ENCODE results near the gene NSMCE3. TPM values are rescaled to one million over a fixed set of nuclear protein-coding genes. Genes with fewer than 3 reads are reported as not detected.

The NSMCE3 gene
- total RNA-seq, 5 donors from 2014 or later (not counting 1 experiment from before 2014, with no cell fraction given) = 14.2 to 38.7 (median 16.1) TPM

- H3K4me1 ChIP-seq (ENCODE audit: control insufficient read depth in 1 of 2, extremely low read depth in 1 of 2, insufficient read depth in 2 of 2, low read length in 2 of 2) = no peaks in the 10 kb centered on the region
- no peaks in the 10 kb centered on the region for H3K36me3 ChIP-seq (ENCODE audit: control insufficient read depth in 2 of 2, extremely low read depth in 1 of 2, insufficient read depth in 1 of 2, low read length in 1 of 2)
- Mint-ChIP-seq H3K27me3 (peaks cover 27 to 38% of the 10 kb centered on the region in 2 donors), H3K36me3 (no peaks in the 10 kb centered on the region), H3K27ac (no peak overlapping the region), H3K9me3 (no peaks in the 10 kb centered on the region), H3K4me1 (no peaks in the 10 kb centered on the region), H3K4me3 (no peak overlapping the region)
- DNase-seq = no peak
- H3K27me3 ChIP-seq (replicated peaks in 1 of 2; ENCODE audit: control insufficient read depth in 2 of 2, extremely low read depth in 1 of 2, insufficient read depth in 2 of 2, low read length in 1 of 2) = peaks cover 2 to 15% of the 10 kb centered on the region in 2 experiments
- no peak for ATAC-seq (replicated peaks in 1 of 4)
- no peak overlapping the region for H3K4me3 ChIP-seq (ENCODE audit: control insufficient read depth in 1 of 2, extremely low read depth in 1 of 2, low read length in 1 of 2)
- H3K9me3 ChIP-seq = no peaks in the 10 kb centered on the region
- POLR2A ChIA-PET = interaction anchor here in 1 of 2 donors (0.6 kb wide), 1 partner anchor 41 kb away, joined by 3 read pairs; no protein-coding TSS in a partner anchor
- H3K27ac ChIP-seq (ENCODE audit: low read length) = no peak overlapping the region
- no CpG with 5 or more reads among the region's 3 CpGs for WGBS (ENCODE audit: insufficient coverage)
- CTCF ChIA-PET = no interaction called here
Observed at GRCh38 chr15:29289173-29289572, 19.6 kb upstream of the NSMCE3 start.

DNA sequence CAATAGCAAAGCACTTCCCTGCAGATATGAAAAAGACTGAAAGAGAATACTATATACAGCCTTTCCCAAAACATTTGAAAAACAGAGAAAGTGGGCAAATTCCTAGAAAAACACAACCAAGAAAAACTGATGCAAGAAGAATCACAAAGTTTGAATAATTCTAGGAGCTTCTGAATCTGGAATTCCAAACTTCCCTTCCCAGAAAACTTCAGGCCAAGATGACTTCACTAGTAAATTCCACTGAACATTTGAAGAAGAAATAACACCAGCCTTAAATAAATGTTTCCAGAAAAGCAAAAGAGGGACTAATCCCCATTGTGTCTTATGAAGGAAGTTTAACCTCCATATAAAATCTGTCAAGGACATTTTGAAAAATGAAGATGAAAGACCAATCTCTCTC, 15.8 kb upstream of the NSMCE3 start:
- CTCF ChIA-PET = no interaction called here
- ATAC-seq (replicated peaks in 1 of 4) = no peak
- H3K27me3 ChIP-seq (replicated peaks in 1 of 2; ENCODE audit: control insufficient read depth in 2 of 2, extremely low read depth in 1 of 2, insufficient read depth in 2 of 2, low read length in 1 of 2) = peaks cover 0 to 14% of the 10 kb centered on the region in 2 experiments
- no peaks in the 10 kb centered on the region for H3K9me3 ChIP-seq
- Mint-ChIP-seq H3K27me3 (peaks cover 40 to 53% of the 10 kb centered on the region in 2 donors), H3K4me3 (no peak overlapping the region), H3K36me3 (peaks cover 3% of the 10 kb centered on the region), H3K9me3 (no peaks in the 10 kb centered on the region), H3K4me1 (no peaks in the 10 kb centered on the region), H3K27ac (no peak overlapping the region)
- no peak overlapping the region for H3K4me3 ChIP-seq (ENCODE audit: control insufficient read depth in 1 of 2, extremely low read depth in 1 of 2, low read length in 1 of 2)
- no peak overlapping the region for H3K27ac ChIP-seq (ENCODE audit: low read length)
- no peaks in the 10 kb centered on the region for H3K36me3 ChIP-seq (ENCODE audit: control insufficient read depth in 2 of 2, extremely low read depth in 1 of 2, insufficient read depth in 1 of 2, low read length in 1 of 2)
- POLR2A ChIA-PET = no interaction called here
- no peaks in the 10 kb centered on the region for H3K4me1 ChIP-seq (ENCODE audit: control insufficient read depth in 1 of 2, extremely low read depth in 1 of 2, insufficient read depth in 2 of 2, low read length in 2 of 2)
- DNase-seq = no peak

DNA sequence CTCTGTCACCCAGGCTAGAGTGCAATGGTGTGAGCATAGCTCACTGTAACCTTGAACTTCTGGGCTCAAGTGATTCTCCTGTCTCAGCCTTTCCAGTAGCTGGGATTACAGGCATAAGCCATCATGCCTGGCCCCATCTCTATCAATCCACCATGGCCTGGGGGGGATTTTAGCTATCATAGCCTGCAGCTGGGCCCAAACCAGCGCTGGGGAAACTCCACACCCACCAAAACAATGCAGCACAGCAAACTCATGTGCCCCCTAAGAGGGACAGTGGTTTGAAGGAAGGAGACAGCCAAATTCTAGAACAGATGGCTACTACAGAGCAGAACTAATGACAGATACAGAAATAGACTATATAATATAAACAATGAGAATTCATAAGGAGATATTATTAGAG, 13.8 kb upstream of the NSMCE3 start:
- Histone ChIP-seq H3K4me1 (ENCODE audit: control insufficient read depth in 1 of 2, extremely low read depth in 1 of 2, insufficient read depth in 2 of 2, low read length in 2 of 2) (no peaks in the 10 kb centered on the region), H3K27me3 (replicated peaks in 1 of 2; ENCODE audit: control insufficient read depth in 2 of 2, extremely low read depth in 1 of 2, insufficient read depth in 2 of 2, low read length in 1 of 2) (peaks cover 0 to 11% of the 10 kb centered on the region in 2 experiments), H3K4me3 (ENCODE audit: control insufficient read depth in 1 of 2, extremely low read depth in 1 of 2, low read length in 1 of 2) (no peak overlapping the region), H3K27ac (ENCODE audit: low read length) (no peak overlapping the region), H3K36me3 (ENCODE audit: control insufficient read depth in 2 of 2, extremely low read depth in 1 of 2, insufficient read depth in 1 of 2, low read length in 1 of 2) (no peaks in the 10 kb centered on the region), H3K9me3 (no peaks in the 10 kb centered on the region)
- ChIA-PET CTCF (no interaction called here), POLR2A (no interaction called here)
- no peaks in the 10 kb centered on the region for H3K4me1 Mint-ChIP-seq
- no peaks in the 10 kb centered on the region for H3K9me3 Mint-ChIP-seq
- ATAC-seq (replicated peaks in 1 of 4) (no peak), DNase-seq (no peak)
- H3K27me3 Mint-ChIP-seq = peaks cover 41 to 55% of the 10 kb centered on the region in 2 donors
- no peak overlapping the region for H3K27ac Mint-ChIP-seq
- H3K4me3 Mint-ChIP-seq = no peak overlapping the region
- peaks cover 3% of the 10 kb centered on the region for H3K36me3 Mint-ChIP-seq
- no CpG with 5 or more reads among the region's 1 CpG for WGBS (ENCODE audit: insufficient coverage)

DNA sequence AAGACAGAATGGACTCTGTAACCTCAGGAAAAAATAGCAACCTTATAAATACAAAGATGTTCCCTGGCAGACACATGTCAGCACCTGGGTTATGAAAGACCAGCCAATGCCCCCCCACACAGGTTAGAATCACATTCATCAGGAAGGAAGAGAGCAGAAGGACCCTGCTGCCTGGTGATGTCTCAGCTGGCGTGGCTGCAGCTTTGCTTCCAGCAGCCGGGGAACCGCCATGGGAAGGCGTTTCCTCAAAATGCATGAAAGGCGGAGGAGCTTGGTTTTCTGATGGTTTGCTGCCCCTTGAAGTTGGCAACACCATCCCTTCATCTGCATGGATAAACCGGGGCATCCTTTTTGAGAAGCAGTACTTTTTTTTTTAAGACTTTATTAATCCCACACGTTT, 10.9 kb upstream of the NSMCE3 start:
- Mint-ChIP-seq H3K27ac (no peak overlapping the region), H3K4me1 (no peaks in the 10 kb centered on the region), H3K36me3 (peaks cover 3% of the 10 kb centered on the region), H3K4me3 (no peak overlapping the region), H3K27me3 (peaks cover 32 to 43% of the 10 kb centered on the region in 2 donors), H3K9me3 (no peaks in the 10 kb centered on the region)
- ATAC-seq (replicated peaks in 1 of 4) = no peak
- Histone ChIP-seq H3K4me1 (ENCODE audit: control insufficient read depth in 1 of 2, extremely low read depth in 1 of 2, insufficient read depth in 2 of 2, low read length in 2 of 2) (no peaks in the 10 kb centered on the region), H3K27me3 (replicated peaks in 1 of 2; ENCODE audit: control insufficient read depth in 2 of 2, extremely low read depth in 1 of 2, insufficient read depth in 2 of 2, low read length in 1 of 2) (peaks cover 0 to 13% of the 10 kb centered on the region in 2 experiments), H3K27ac (ENCODE audit: low read length) (no peak overlapping the region), H3K4me3 (ENCODE audit: control insufficient read depth in 1 of 2, extremely low read depth in 1 of 2, low read length in 1 of 2) (no peak overlapping the region), H3K36me3 (ENCODE audit: control insufficient read depth in 2 of 2, extremely low read depth in 1 of 2, insufficient read depth in 1 of 2, low read length in 1 of 2) (no peaks in the 10 kb centered on the region), H3K9me3 (no peaks in the 10 kb centered on the region)
- CTCF ChIA-PET = no interaction called here
- DNase-seq = no peak
- 69% methylated on average over 5 of the region's 7 CpGs for WGBS (ENCODE audit: insufficient coverage)
- POLR2A ChIA-PET = no interaction called here

GRCh38 chr15:29278436-29279105, 8.9 kb upstream of the NSMCE3 start:
- H3K4me3 Mint-ChIP-seq = no peak overlapping the region
- ATAC-seq (replicated peaks in 1 of 4) = no peak
- POLR2A ChIA-PET = no interaction called here

GRCh38 chr15:29276366-29276765, 6.7 kb upstream of the NSMCE3 start:
- H3K4me3 Mint-ChIP-seq = no peak overlapping the region
- WGBS (ENCODE audit: insufficient coverage) = 86% methylated on average over 1 of the region's 2 CpGs
- CTCF ChIA-PET = no interaction called here
- peaks cover 7 to 13% of the 10 kb centered on the region in 2 donors for H3K27me3 Mint-ChIP-seq
- Histone ChIP-seq H3K4me1 (ENCODE audit: control insufficient read depth in 1 of 2, extremely low read depth in 1 of 2, insufficient read depth in 2 of 2, low read length in 2 of 2) (no peaks in the 10 kb centered on the region), H3K27me3 (replicated peaks in 1 of 2; ENCODE audit: control insufficient read depth in 2 of 2, extremely low read depth in 1 of 2, insufficient read depth in 2 of 2, low read length in 1 of 2) (peaks cover 0 to 8% of the 10 kb centered on the region in 2 experiments), H3K9me3 (no peaks in the 10 kb centered on the region), H3K36me3 (ENCODE audit: control insufficient read depth in 2 of 2, extremely low read depth in 1 of 2, insufficient read depth in 1 of 2, low read length in 1 of 2) (no peaks in the 10 kb centered on the region), H3K4me3 (ENCODE audit: control insufficient read depth in 1 of 2, extremely low read depth in 1 of 2, low read length in 1 of 2) (no peak overlapping the region), H3K27ac (ENCODE audit: low read length) (no peak overlapping the region)
- DNase-seq (no peak), ATAC-seq (replicated peaks in 1 of 4) (no peak)
- no peak overlapping the region for H3K27ac Mint-ChIP-seq
- peaks cover 0 to 4% (median 3%) of the 10 kb centered on the region in 3 donors for H3K4me1 Mint-ChIP-seq
- POLR2A ChIA-PET = no interaction called here
- no peaks in the 10 kb centered on the region for H3K36me3 Mint-ChIP-seq
- no peaks in the 10 kb centered on the region for H3K9me3 Mint-ChIP-seq

More at GRCh38 chr15:29278436-29279105, 8.9 kb upstream of the NSMCE3 start:
- H3K27ac ChIP-seq (ENCODE audit: low read length) = no peak overlapping the region
- Mint-ChIP-seq H3K27ac (no peak overlapping the region), H3K9me3 (no peaks in the 10 kb centered on the region), H3K27me3 (peaks cover 15 to 24% of the 10 kb centered on the region in 2 donors), H3K4me1 (no peaks in the 10 kb centered on the region), H3K36me3 (no peaks in the 10 kb centered on the region)
- CTCF ChIA-PET = no interaction called here
- H3K4me1 ChIP-seq (ENCODE audit: control insufficient read depth in 1 of 2, extremely low read depth in 1 of 2, insufficient read depth in 2 of 2, low read length in 2 of 2) = no peaks in the 10 kb centered on the region
- H3K9me3 ChIP-seq = no peaks in the 10 kb centered on the region
- DNase-seq = no peak
- 83% methylated on average over 1 of the region's 3 CpGs for WGBS (ENCODE audit: insufficient coverage)
- peaks cover 0 to 13% of the 10 kb centered on the region in 2 experiments for H3K27me3 ChIP-seq (replicated peaks in 1 of 2; ENCODE audit: control insufficient read depth in 2 of 2, extremely low read depth in 1 of 2, insufficient read depth in 2 of 2, low read length in 1 of 2)
- no peak overlapping the region for H3K4me3 ChIP-seq (ENCODE audit: control insufficient read depth in 1 of 2, extremely low read depth in 1 of 2, low read length in 1 of 2)
- H3K36me3 ChIP-seq (ENCODE audit: control insufficient read depth in 2 of 2, extremely low read depth in 1 of 2, insufficient read depth in 1 of 2, low read length in 1 of 2) = no peaks in the 10 kb centered on the region

Measured in T-cell (primary cell).